Fibroblast of skin of back (primary cell): ENCODE data around the gene PTPRN2.
"Not testable (repeated sequence)": the region's sequence is repeated elsewhere in the genome, so short reads cannot be mapped to it uniquely, and the experiment has no call there.

ENCODE experiments used
- DNase-seq: peaks from one replicate; pipeline ENCODE4 v3.0.0-alpha.2; 2013

Gene PTPRN2

DNA sequence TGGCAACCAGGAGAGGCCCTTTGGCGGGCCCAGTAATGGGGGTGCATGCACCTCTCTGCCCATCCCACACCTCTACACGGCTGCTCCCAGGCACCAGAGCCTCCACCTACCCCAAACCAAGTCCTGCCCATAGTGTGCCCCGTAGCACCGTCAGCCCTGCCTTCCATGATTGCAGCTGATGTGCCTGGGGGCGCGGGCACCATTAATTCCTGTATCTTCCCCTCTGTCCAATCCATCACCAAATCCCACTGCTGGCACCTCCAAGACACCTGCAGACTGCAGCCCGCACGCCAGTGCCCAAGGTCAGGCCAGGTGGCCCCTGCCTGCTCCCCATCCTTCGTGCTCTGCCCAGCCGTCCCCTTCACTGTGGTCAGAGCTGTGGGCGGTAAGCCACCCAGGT is 533.0 kb downstream of the PTPRN2 start:
- DNase-seq = no peak

DNA sequence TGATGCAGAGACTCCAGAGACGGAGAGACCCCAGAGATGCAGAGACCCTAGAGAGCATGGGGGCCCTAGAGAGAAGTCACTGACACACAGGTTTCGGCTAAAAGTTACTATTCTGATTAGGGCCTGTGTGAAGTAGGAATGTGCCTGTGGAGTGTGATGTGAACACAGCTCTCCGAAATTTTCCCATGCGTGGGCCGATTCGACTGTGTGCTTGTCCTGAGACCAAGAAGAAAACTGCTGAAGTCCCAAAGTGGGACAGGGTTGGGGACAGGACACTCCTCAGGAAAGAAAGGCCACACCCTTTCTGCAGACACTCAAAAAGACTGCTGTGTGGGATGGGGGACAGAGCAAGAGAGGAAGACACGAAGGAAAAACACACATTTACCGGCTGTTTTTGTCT is 533.5 kb downstream of the PTPRN2 start:
- DNase-seq = no peak

DNA sequence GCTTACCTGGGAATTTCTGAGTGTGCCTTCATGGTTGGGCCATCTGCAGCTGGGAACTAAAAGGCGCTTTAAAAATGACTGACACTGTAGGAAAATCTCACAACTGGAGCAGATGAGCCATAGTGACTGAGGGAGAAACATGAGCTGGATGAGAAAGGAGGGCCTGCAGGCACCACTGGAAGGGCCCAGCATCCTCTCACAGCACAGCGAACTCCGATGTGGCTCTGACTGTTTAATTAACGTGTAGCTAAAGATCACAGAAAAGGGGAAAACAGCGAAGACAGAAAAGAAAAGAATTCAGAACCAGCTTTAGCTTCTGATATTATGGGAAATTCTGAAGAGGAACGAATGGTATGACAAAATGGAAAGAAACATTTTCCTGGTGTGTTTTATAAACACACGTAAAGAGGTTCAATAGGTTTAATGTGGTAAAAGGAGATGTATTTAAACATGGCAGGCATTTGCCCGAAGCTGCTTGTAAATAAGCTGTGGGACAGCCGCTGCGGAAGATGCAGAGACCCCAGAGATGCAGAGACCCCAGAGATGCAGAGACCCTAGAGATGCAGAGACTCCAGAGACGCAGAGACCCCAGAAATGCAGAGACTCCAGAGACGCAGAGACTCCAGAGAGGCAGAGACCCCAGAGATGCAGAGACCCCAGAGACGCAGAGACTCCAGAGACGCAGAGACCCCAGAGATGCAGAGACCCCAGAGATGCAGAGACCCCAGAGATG is 534.3 kb downstream of the PTPRN2 start:
- no peak for DNase-seq

DNA sequence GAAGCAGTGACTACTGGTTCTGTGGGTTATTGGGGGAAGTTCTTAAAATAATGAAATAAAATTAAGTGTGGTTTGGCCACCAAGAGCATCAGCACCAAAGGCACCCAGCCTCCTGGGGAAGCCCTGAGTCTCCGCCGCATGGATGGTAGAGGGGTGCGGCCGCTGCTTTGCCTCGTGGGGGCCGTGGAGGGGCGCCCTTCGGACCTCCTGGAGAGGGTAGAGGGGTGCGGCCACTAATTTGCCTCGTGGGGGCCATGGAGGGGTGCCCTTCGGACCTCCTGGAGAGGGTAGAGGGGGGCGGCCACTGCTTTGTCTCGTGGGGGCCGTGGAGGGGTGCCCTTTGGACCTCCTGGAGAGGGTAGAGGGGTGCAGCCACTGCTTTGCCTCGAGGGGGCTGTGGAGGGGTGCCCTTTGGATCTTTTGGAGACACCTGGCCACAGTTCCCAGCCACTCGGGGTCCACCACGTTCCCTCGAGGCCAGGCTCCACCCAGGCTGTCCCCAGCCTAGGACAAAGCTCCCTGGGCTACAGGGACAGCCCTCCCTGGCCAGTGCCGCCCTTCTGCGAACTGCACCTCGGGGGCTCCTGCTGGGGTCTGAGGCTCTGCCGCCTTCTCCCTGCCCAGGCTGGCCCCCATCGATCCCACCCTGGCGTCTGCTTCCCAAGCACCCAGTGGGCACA is 535.1 kb downstream of the PTPRN2 start:
- no peak for DNase-seq

DNA sequence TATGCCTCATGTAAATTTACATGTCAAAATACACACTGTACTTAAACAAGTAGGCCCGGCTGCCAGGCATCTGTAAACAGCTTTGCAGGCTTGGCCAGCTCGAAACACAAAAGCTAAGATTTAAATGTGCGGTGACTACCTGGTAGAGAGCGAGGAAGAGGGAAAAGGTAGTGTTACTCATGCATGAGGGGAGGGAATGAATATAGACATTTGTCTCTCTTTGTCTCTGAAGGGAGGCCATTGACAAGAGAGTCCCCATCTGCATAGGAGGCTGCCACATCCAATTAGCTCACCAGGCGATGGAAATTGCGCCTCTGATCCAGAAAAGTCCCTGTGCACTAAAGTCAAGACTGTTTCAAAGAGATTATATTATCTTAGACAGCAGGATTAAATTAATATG is 535.8 kb downstream of the PTPRN2 start:
- no peak for DNase-seq

DNA sequence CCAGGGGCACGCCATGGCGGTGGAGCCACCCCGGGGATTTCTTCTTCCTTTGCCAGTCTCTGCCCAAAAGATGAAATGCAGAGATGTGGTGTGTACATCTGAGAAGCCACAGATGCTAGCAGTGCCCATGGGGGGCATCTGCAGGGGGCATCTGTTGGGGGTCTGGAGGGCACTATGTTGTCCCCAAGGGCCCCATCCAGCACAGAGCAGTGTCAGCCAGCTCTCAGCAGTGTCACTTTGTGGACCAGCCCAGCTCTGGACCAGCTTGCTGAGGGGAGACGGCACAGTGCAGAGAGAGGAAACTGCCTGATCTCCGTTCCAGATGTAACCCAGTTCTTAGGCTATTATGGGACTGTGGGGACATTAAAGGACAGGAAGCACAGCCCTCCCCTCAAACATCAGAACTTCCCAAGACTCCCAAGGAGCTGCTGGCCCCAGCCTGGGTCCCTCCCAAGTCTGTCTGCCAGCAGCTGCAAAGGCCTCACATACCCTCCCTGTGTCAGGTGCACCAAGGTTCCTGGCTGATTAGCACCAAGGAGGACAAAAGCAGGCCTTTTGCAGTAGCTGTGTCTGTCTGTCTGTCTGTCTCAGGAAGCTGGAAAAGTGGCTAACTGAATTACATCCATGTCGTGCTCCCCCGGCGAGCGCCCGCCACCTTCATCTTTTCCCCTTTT is 536.5 kb downstream of the PTPRN2 start:
- DNase-seq = no peak

DNA sequence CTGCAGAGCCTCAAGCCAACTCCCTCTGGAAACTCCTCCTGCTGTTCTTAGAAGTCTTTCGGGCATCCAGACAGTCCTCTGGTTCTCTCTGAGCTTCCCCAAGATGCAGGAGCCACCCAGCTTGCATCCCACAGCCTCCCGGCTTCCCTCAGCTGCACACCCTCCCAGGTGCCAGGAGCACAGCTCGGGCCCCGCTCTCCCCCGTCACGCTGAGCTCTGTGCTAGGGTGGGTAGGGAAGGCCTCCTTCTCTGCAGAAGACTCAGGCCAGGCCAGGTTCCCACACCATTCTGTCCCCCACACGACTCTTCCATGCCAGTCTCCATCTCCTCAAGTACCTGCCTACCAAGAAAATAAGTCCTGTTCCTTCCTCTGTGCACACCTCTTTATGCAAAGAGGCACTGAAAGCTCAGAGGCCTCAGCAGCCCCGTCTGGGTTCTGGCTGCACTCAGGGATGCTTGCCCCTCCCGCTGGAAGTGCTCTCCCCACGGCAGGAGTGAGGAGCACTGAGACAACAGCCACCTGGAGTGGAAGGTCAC is 537.1 kb downstream of the PTPRN2 start:
- DNase-seq = no peak

DNA sequence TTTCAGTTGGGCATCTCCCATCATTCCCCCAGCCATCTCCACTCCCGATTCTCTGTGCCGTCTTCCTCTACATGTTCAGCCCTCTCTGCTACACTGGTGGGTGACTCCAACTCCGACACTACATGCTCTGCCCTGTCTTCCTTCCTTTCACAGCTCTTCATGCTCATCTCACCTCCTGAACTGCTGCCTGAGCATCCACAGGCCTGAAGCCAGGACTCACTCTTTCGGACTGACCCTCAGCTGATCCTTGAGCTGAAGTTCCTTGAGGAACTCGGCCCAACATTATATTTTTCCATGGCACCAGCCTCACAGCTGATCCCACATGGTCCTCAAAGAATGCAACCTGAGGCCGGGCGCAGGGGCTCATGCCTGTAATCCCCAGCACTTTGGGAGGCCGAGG is 538.4 kb downstream of the PTPRN2 start:
- no peak for DNase-seq

DNA sequence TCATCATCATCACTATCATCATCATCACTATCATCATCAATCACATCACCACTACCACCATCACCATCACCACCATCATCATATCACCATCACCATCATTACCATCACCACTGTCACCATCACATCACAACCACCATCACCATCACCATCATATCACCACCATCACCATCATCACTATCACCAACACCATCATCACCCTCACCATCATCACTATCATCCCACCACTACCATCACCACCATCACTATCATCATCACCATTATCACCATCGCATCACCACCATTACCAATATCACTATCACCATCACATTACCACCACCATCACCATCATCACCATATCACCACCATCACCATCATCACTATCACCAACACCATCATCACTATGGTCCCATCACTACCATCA is 539.1 kb downstream of the PTPRN2 start:
- no peak for DNase-seq

DNA sequence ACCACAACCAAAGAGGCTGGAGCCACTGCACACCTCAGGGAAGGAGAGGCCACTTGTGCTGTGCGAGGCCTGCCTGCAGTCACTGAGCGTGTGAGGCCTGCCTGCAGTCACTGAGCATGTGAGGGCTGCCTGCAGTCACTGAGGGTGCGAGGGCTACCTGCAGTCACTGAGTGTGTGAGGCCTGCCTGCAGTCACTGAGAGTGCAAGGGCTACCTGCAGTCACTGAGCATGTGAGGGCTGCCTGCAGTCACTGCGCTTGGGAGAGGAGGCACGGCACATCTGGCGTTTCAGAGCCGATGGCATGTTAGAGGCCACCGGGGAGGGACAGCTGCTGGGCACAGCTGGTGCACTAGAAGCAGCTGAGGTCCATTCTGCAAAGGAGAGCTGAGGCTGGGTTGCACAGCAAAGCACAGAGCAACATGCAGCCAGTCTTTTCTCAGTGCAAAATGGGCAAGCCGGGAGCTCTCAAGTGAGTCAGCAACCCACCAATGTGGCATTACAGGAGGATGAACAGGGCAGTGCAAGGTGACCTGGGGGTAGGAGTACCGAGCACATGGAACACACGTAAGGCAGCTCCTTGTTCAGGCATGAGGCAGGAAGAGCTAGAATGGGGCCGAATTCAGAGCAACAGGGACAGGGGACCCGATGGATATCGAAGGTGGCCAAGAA is 540.1 kb downstream of the PTPRN2 start:
- DNase-seq = no peak

DNA sequence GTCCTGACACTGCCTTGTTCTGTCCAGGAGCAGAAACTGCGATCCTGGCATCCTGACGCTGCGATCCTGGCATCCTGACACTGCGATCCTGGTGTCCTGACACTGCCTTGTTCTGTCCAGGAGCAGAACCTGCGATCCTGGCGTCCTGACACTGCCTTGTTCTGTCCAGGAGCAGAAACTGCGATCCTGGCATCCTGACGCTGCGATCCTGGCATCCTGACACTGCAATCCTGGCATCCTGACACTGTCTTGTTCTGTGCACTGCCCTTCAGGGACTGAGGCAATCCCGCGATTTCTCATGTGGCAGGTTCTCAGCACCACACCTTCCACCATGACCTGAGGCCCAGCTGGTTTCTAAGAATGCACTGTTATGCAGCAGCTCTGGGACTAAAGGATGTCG is 541.4 kb downstream of the PTPRN2 start:
- DNase-seq = not testable (repeated sequence)

DNA sequence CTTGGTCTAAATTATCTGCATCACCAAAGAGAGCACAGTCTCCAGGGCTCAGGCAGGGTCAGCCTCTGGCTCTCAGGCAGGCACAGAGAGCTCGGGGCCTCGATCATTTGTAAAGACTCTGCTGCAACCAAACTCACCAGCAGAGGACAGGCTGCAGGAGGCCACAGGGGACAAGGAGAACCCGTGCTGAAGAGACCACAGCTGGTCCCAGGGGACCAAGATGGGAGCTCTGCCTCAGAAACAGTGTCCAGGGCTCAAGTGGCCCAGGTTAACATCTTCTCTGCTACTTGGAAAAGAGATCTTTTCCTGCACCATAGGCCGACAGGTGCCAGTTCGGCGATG is 543.2 kb downstream of the PTPRN2 start:
- DNase-seq = no peak

DNA sequence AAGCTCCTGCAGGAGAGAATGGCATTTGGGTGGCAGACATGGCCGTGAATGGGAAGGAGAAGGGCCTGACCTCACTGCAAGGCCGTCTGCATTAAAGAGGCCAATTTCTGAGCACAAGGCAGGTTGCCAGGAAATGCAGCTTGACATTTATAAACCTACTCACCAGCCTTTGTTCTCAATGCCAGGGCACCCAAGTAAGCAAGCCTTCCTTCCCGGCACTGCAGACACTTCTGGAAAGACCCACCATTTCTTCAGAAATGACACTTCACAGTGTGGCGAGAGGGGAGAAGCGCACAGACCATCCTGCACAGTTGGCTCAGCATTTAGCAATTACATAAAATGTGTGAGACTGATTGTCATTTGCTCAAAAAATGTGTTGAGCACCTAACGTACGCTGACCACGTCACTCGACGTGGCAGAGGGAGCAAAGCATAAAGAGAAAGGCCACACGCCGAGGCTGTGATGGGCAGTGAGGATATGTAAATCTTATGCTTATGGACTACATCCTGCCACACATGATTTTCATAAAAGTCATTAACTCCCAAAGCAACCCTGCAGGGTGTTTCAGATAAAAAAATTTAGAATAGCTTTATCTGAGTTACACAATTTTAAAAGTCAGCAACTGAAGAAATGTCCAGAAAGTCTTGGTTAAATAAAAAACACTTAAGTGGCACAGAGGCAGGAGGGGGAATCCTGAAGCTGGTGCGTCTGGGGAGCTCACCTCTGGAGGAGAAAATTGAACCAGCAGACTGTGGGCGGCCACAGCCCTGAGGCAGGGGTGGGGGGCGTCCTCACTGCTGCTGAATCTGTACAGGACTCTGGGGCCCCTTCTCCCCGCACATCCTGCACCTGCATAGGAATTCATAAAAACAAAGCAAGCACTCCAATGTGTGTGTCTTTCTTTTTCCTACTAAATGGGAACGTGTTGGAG is 543.8 kb downstream of the PTPRN2 start:
- no peak for DNase-seq

DNA sequence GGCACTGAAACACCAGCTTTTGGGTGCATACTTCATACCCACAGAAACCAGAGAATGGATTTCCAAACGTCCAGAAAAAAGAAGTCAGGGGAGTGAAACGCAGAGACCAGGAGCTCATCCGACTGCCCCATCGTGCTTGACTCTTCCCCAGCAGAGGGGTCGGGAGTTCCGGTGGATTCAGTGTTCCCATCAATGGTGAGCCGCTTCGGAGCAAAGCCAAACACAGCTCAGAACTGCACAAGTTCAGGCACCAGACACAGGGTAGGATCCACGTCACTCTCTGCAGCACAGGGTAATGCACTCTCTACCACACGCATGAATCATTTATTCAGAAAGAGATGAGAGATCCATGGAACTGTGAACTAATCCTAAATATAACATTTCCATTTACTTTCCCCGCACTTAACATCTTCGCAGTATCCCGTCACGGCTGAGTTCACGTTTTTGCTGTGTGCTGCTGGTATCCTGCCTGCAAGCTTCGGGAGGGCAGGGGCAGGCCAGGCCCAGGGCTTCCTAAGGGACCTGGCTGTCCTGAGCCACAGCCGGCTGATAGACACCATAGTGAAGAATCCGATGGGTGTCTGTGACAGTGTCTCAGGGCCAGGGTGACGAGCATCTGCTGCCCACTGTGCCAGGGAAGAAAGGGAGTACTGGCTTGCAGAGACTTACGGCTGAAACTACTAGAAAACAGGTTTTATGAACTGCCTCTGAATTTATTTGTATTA is 545.3 kb downstream of the PTPRN2 start:
- no peak for DNase-seq

DNA sequence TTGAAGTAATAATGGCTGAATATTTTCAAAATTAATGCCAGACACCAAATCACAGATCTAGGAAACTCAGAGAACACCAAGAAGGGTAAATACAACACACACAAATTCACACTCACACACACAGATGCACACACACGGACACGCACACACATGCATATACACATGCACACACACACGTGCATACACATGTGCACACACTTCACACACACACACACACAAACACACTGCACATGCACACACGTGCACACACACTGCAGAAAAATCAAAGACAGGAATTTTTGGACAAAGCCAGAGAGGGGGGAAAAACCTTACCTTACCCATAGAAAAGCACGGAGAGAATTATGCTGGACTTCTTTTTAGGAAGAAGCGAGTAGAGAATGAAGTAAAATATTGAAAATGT is 547.4 kb downstream of the PTPRN2 start:
- no peak for DNase-seq

DNA sequence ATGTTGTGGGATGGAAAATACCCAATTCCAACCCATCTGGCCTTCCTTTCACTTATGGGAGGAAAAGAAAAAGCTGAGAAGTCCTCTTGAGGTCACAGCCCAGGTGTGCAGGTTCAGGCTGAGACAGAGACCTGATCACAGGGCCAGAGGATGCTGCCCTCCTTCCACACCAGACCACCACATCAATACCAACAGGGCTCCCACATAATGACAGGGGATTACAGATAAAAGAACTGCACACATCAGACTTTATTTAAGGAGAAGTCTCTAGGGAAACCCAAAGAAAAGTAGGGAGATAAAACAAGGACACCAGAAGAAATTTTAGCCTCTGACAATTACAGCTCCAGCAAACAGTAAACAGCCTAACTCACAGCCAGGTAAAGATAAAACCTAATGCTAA is 548.4 kb downstream of the PTPRN2 start:
- no peak for DNase-seq

DNA sequence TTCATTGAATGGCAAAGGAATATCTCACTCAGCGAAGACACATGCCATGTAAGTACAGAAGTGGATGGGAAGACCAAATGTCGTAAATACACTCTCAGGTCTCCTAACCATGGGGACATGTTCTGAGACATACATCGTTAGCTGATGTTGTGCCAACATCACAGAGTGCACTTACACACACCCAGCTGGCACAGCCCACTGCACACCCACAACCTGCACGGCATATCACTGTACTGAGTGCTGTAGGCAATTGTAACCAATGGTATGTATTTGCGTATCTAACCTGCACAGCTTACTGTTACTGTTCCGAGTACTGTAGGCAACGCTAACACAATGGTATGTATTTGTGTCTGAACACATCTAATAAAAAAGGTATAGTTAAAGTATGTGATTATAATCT is 550.4 kb downstream of the PTPRN2 start:
- DNase-seq = no peak

DNA sequence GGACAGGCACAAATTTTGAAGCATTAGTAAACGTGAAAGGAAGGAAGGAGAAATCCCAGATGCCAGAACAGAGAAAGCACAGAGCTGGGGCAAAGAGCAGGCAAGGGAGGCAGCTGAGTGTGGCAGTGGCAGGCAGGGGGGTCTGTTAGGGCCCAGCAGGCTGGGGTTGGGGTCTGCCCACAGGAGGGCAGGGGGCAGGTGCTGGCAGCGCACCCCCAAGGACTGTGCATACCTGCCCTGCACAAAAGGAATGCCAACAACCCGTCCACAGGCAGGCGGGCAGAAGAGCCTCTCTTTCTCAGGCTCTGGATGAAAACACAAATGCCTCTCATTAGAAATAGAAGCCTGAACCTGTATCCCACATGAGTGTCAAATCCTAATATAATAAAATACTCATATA is 552.3 kb downstream of the PTPRN2 start:
- no peak for DNase-seq

DNA sequence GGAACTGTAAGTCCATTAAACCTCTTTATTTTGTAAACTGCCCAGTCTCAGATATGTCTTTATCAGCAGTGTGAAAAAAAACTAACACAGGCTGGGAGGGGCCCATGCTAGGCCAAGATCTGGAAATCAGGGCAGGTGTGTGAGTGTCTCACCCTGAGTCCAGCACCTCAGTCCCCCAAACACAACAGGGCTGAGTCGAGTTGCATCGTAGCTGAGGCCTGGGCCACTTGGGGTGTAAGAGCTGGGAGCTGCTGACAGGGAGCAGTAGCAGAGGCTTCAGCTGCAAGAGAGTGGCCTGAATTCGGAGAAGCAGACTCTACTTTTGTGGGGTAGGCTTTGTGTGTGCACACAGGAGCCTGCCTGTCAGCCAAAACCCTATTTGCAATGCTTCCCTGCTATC is 553.1 kb downstream of the PTPRN2 start:
- no peak for DNase-seq

DNA sequence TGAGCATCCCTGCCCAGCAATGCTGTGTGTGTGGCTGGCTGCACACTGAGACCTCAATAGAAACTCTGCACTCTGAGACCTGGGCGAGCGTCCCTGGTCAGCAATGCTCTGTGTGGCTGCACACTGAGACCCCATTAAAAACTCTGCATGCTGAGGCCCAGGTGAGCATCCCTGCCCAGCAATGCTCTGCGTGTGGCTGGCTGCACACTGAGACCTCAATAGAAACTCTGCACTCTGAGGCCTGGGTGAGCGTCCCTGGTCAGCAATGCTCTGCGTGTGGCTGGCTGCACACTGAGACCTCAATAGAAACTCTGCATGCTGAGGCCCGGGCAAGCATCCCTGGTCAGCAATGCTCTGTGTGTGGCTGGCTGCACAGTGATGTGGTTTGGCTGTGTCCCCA is 553.7 kb downstream of the PTPRN2 start:
- DNase-seq = not testable (repeated sequence)

DNA sequence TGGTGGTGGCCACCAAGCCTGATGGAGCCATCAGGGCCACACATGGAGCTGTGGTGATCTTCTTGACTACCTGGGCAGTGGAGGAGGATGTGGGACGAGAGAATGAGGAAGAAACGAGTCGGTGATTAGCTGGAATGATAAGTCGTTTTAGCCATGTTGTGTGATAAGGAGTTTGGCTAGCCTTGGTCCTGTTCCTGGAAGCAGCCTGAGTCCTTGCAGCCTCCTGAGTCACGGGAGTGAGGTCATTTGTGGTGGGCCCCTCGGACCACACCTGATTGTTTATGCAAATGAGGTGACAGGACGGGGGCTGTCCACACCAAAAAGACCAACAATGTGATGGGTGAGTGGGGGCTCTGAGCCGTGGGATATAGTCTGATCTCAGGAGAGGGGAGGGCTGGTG is 554.4 kb downstream of the PTPRN2 start:
- DNase-seq = no peak
